CD4-positive, alpha-beta T cell treated with Interleukin-6 at 100 ng/mL for 8 hours (primary cell): Measurements from ENCODE around the gene HEATR5B.

Experiments used
- DNase-seq: peaks from one replicate; pipeline ENCODE4 v3.0.0-alpha.2; 2020; ENCODE audit warnings: mixed read lengths, low spot score

The HEATR5B gene

GRCh38 chr2:37083873-37084794, at the start of gene HEATR5B, which contains the start of gene GPATCH11:
Gene HEATR5B, minus strand, starts transcription at chr2:37084372. Its CDS starts 958 bp downstream, at chr2:37083414.
Gene GPATCH11, plus strand, starts transcription at chr2:37084518. Its CDS starts 3,864 bp downstream, at chr2:37088382.
- DNase-seq, result peak; percentile 95

GRCh38 chr2:37132914-37133313, 48.7 kb upstream of the HEATR5B start:
- no peak for DNase-seq

- DNase-seq, result no peak
These were observed 41.2 kb upstream of the HEATR5B start for GRCh38 chr2:37125416-37125815.

GRCh38 chr2:37119157-37119556, 35.0 kb upstream of the HEATR5B start:
- no peak for DNase-seq

- DNase-seq, result no peak
These were observed 33.4 kb upstream of the HEATR5B start for GRCh38 chr2:37117566-37117965.

GRCh38 chr2:37111958-37112357, 27.8 kb upstream of the HEATR5B start:
- DNase-seq, result no peak

GRCh38 chr2:37110306-37111212, 26.4 kb upstream of the HEATR5B start:
- no peak for DNase-seq

GRCh38 chr2:37109523-37109922, 25.4 kb upstream of the HEATR5B start:
- DNase-seq, result no peak

GRCh38 chr2:37105150-37105549, 21.0 kb upstream of the HEATR5B start:
- DNase-seq, result no peak

- DNase-seq, result no peak
These were observed 20.0 kb upstream of the HEATR5B start for GRCh38 chr2:37104178-37104577.

- DNase-seq, result no peak
These were observed 18.4 kb upstream of the HEATR5B start for GRCh38 chr2:37102588-37102987.

GRCh38 chr2:37100054-37100453, 15.9 kb upstream of the HEATR5B start:
- no peak for DNase-seq

GRCh38 chr2:37098416-37099118, 14.4 kb upstream of the HEATR5B start:
- DNase-seq, result no peak

GRCh38 chr2:37096568-37096967, 12.4 kb upstream of the HEATR5B start:
- DNase-seq, result no peak

GRCh38 chr2:37091873-37092272, 7.7 kb upstream of the HEATR5B start:
- no peak for DNase-seq

- DNase-seq, result no peak
These were observed 5.9 kb upstream of the HEATR5B start for GRCh38 chr2:37090019-37090477.

GRCh38 chr2:37085731-37086147, 1.6 kb upstream of the HEATR5B start:
- no peak for DNase-seq

- no peak for DNase-seq
These were observed 625 bp upstream of the HEATR5B start for GRCh38 chr2:37084797-37085196.

- peak; percentile 5 for DNase-seq
These were observed 3.5 kb downstream of the HEATR5B start for GRCh38 chr2:37080689-37081088.

GRCh38 chr2:37080266-37080665, 3.9 kb downstream of the HEATR5B start:
- no peak for DNase-seq

- no peak for DNase-seq
These were observed 13.2 kb downstream of the HEATR5B start for GRCh38 chr2:37070931-37071330.

- no peak for DNase-seq
These were observed 15.5 kb downstream of the HEATR5B start for GRCh38 chr2:37068686-37069085.
